ENCODE measurements around the gene TRIP13.

The TRIP13 gene

DNA sequence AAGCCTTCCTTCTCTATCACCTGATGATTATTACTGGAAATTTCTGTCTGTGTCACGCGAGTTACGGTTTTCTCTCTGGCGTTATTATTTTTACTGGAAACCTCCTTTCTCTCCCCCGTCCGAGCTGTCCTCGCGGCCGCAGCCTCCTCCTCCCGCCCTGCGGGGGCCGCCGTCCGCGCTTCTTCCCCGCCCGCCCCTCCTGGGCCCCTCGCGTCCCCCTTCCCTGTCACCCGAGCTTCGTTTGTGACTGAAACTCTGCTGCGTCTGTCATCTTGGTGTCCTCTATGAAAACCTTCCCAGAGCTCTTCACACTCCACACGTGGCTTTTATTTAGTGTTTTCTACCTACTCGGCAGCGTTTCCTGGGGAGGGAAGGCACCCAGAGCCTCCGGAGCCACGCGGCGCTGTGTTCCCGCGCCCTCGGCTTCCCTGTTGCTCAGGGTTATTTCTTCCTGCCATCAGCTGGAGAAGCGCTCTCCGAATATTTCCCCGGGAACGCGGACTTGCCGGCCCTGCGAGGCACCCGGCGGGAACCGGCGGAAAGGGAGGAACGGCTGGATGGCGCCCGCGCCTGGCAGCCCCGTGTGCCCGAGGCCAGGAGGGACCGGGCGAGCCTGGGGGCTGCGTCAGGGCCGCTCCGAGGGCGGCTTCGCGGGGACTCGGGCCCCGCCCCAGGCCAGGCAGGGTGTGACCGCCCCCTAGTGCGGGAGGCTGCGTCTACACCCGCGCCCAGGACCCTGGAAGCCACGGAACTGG, 33.9 kb downstream of the TRIP13 start:
- TF ChIP-seq, protein P1, sequence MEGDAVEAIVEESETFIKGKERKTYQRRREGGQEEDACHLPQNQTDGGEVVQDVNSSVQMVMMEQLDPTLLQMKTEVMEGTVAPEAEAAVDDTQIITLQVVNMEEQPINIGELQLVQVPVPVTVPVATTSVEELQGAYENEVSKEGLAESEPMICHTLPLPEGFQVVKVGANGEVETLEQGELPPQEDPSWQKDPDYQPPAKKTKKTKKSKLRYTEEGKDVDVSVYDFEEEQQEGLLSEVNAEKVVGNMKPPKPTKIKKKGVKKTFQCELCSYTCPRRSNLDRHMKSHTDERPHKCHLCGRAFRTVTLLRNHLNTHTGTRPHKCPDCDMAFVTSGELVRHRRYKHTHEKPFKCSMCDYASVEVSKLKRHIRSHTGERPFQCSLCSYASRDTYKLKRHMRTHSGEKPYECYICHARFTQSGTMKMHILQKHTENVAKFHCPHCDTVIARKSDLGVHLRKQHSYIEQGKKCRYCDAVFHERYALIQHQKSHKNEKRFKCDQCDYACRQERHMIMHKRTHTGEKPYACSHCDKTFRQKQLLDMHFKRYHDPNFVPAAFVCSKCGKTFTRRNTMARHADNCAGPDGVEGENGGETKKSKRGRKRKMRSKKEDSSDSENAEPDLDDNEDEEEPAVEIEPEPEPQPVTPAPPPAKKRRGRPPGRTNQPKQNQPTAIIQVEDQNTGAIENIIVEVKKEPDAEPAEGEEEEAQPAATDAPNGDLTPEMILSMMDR (IDR thresholded peaks at IDR 0.05): no peak

DNA sequence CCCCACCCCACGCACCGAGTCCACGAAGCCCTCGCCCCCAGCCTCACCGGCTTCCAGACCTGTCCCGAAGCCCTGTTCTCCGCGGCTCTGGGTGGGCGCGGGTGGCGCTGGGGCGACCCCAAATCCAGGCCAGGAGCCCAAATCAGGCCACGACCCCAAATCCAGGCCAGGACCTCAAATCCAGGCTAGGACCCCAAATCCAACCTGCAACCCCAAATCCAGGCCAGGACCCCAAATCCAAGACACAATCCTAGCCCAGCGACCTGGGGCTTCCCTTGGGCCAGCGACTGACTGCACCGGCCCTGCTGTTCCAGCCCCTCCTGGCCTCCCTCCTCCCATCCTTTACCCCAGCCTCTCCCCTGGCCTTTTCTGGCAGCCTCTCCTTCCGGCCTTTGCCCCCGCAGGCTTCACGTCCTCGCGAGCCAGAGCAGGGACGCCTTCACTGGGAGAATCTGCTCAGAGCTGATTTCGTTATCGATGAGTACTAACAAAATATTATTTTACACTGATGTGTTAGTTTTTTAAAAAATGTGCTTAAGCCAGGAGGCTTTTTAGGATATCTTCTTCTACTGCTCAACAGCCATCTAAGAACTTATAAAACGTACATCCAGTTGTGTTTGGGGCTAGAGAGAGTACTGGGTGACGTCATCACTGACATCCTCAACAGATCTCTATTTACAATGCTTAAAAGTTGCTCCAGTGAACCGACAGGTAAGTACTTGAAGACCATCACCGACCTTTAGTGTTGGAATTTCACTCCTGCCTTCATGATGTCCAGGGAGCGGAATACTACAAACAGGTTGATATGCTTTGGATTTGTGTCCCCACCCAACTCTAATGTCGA, 34.7 kb downstream of the TRIP13 start:
- TF ChIP-seq, protein P1 (IDR thresholded peaks at IDR 0.05): no peak

DNA sequence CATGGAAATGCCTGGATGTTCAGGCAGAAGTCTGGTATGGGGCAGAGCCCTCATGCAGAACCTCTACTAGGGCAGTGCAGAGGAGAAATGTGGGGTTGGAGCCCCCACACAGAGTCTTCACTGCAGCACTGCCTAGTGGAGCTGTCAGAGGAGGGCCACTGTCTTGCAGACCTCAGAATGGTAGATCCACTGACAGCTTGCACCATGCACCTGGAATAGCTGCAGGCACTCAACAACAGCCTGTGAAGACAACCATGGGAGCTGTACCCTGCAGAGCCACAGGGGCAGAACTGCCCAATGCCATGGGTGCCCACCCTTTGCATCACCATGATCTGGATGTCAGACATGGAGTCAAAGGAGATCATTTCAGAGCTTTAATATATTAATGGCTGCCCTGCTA, 36.9 kb downstream of the TRIP13 start:
- TF ChIP-seq, protein P1 (IDR thresholded peaks at IDR 0.05): no peak

GRCh38 chr5:930866-931265, 38.2 kb downstream of the TRIP13 start:
- TF ChIP-seq, protein P1 (IDR thresholded peaks at IDR 0.05): no peak

- TF ChIP-seq, protein P1 (IDR thresholded peaks at IDR 0.05): no peak
Measured at GRCh38 chr5:931570-932145, 39.0 kb downstream of the TRIP13 start.

- TF ChIP-seq, protein P1 (IDR thresholded peaks at IDR 0.05): no peak
Measured at GRCh38 chr5:932151-932627, 39.5 kb downstream of the TRIP13 start.

- TF ChIP-seq, protein P1 (IDR thresholded peaks at IDR 0.05): no peak
Measured at GRCh38 chr5:932628-933250, 40.1 kb downstream of the TRIP13 start.
